ENCODE data around the gene XPC.
A peak's percentile ranks its signal among the peaks of the same experiment; 100 is the strongest.
"Not testable (repeated sequence)": the region's sequence is repeated elsewhere in the genome, so short reads cannot be mapped to it uniquely, and the experiment has no call there.

Gene XPC

DNA sequence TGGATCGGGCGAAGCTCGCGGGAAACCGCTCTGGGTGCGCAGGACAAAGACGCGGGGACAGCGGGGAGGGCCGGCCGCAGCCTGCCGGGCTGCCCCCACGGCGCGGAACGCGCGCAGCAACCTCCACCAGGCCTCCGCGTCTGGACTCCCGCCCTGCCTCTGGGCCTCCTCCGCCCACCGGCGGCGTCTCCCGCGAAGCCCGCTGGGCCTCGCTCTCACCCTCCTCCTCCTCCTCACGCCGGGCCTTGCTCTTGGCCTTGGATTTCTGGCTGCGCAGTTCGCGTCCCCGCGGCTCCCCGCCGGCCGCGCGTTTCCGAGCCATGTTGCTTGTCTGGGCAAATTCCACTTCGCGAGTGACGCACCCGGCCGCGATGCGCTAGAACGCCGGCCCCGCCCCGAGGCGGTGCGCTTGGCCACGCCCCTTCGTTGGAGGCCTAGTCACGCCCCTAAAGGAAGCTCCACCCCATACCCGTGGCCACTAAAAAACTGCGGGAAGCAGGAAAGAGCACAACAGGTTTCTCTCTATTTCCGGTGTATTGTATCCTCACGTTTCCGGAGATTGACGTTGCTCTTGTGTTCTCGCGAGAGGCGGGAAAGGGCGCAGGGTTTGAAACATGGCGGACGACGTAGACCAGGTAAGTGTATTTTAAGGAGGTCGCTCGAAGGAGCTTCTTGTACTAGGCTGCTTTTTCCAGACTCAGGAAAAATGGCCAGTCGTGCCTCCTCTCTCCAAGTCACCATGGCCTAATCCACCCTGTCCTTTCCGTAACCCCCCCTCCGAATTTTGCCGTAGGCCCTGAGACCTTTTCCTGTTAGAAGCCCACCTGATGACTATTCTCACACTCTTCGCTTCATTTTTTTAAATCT, at the start of gene XPC, which contains the start of gene LSM3:
XPC (minus strand) TSS at position 355 of the 867 bp plus-strand sequence; CDS start at position 322, 33 bp downstream.
LSM3 (plus strand) TSS at position 571 of the 867 bp plus-strand sequence; CDS start at position 615, 44 bp downstream.
- intact Hi-C loops (cut with DNase I) = loop anchor here (1.0 kb wide), 1 partner anchor 53 kb away; the partner anchor contains the start of gene TMEM43
- DNase-seq = peak; percentile 96 to 100 (median 97)

DNA sequence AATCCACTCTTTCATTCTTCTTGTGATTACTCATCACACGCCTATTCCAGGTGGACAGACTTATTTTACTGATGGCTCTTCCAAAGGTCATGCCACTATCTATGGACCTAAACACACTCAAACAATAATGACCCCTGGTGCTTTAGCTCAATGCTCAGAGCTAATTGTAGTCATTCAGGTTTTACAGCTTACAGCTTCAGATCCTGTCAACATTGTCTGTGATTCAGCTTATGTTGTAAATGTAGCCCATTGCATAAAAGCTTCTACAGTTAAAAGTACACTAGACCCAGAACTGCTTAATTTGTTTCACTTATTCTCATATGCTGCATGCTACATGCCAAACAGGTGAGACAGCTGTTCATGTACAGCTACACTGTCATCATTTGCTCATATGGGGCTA, 49.5 kb upstream of the XPC start:
- no peak for DNase-seq
- intact Hi-C loops (cut with DNase I) = no loop called here

DNA sequence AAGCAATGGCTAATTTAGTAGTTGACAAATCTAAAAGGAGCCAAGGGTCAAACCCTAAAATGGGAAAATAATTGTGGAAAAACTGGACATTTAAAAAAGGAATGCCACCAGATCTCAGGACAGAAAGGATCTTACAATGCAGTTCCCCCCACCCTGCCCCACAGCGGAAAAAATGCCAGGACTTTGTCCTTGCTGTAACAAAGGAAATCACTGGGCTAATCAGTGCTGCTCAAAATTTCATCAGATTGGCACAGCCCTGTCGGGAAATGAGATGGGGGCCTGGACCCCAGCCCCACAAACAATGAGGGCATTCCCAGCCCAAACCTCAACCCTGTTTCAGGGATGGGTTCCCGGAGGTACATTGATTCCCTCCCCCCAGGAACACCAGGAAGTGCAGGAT, 48.0 kb upstream of the XPC start:
- intact Hi-C loops (cut with DNase I); DNase-seq: not testable (repeated sequence)

DNA sequence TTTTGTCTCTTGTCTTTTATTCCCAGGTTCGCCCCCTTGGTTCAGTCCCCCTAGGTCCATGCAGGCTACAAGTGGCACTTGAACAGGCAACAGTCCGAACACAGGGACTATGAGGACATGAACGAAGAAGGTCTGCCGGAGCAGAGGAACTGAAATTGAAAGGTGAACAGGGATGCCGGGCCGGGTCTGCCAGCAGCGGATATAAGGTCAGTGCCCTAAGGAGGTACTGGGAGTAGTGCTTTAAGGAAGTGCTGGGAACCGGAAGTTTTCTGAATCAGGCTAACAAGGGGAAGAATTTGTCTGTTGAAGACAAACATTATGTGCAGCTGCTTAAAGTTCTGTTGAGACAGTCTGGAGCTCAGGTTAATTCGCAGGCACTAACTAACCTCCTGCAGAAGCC, 47.0 kb upstream of the XPC start:
- intact Hi-C loops (cut with DNase I) = no loop called here
- DNase-seq = no peak

DNA sequence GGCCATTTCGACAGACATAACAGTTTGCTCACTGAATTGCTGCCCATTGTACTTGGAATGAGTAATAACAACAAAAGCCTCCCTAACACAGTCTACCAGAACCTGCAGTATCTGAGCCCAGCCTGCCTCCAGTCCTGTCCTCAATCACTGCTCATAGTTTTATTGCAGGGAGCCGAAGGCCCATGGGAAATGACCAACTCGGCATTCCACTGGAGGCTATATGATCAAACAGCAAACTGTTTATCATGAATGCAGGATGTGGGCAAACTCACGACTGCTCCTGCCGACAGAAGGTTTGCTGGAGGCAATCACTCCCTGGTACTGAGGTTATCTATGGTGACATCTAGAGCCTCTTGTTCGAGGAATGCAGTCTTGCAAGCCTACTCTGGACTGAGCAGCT, 46.5 kb upstream of the XPC start:
- no peak for DNase-seq
- intact Hi-C loops (cut with DNase I) = no loop called here

DNA sequence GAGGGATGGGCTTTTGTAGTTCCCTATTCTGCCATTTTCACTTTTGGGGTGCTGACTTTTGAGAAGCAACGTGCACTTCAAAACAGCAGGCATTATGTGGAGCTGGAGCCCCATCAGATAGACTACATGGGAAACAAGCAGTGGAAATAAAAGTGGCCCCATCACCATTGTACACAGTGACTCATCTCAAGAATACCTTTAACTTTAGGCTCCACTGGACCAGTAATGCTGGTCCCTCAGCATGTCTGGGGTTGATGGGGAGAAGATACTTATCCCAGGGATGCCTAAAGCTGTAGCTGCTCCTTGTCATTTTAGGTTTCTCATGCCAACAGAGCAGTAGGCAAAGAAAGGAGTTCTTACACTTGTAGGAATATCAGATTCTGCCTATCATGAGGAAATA, 45.2 kb upstream of the XPC start:
- intact Hi-C loops (cut with DNase I) = no loop called here
- DNase-seq = no peak

DNA sequence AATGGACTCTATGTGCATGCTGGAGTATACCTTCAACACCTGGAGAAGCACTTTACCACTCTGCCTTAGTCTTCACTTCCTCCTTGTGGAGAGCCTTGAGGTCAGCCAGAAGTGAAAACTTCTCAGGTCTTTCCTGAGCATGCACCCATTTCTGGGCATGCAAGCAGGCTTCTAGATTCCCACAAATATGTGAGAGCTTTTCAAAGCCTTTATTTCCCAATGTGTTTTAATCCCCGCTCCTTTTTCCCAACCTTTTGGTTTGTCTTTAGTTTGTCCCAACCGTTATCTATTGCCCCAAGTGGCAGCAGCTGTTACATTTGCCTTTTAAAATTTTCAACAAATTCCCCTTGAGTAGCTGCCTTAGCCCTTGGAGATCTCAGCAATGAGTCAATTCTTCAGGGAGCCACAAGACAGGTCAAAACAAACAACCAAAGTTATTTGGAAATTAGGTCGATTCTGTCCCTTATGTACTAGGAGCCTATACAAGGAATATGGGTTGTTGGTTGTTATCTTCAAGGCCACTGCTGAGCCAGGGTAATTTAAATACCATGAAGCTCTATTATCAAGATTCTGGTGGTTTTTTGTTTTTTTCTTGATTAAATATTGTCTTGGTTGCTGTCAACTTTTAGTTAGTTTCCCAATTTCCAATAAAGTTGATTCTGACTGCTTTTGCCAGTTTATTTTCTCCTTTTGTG, 44.6 kb upstream of the XPC start:
- intact Hi-C loops (cut with DNase I) = no loop called here
- DNase-seq = no peak

DNA sequence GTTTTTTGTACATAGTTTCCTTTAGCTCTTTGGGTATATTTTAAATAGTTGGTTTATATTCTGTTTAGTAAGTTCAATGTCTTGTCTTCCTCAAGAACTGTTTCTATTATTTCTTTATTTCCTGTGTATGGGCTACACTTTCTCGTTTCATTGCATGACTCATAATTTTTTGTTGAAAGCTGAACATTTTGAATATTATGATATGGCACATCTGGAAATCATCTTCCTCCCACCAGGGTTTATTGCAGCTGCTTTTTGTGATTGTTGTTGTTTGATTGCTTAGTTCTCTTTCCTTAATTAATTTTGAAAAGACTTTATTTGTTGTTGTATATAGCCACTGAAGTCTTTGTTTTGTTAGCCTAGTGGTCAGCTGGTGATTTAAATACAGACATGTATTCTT, 44.1 kb upstream of the XPC start:
- no peak for DNase-seq
- intact Hi-C loops (cut with DNase I) = no loop called here

DNA sequence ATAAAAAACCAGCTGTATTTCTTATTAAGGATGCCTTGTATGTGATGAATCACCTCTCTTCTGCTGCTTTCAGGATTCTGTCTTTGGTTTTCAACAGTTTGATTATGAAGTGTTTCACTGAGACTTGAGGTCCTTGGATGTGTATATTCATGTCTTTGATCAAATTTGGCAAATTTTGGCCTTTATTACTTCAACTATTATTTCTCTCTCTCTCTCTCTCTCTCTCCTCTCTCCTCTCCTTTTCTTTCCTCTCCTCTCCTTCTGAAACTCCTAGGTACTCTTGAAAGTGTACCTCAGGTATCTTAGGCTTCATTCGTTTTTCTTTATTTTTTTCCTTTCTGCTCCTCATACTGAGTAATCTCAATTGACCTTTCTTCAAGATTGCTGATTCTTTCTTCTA, 43.5 kb upstream of the XPC start:
- intact Hi-C loops (cut with DNase I) = no loop called here
- no peak for DNase-seq

DNA sequence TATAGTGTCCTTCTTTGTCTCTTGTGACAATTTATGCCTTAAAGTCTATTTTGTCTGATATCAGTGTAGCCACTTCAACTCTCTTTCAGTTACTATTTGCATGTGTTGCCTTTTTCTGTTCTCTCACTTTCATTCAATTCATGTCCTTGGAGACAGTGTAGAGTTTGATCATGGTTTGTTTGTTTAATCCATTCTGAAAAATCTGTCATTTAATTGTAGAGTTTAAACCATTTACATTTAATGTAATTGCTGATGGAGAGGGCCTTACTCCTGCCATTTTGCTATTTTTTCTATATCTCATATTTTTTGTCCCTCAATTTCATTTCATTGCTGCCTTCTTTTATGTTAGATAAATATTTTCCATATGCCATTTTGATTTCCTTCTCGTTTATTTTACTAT, 42.5 kb upstream of the XPC start:
- no peak for DNase-seq
- intact Hi-C loops (cut with DNase I) = no loop called here

DNA sequence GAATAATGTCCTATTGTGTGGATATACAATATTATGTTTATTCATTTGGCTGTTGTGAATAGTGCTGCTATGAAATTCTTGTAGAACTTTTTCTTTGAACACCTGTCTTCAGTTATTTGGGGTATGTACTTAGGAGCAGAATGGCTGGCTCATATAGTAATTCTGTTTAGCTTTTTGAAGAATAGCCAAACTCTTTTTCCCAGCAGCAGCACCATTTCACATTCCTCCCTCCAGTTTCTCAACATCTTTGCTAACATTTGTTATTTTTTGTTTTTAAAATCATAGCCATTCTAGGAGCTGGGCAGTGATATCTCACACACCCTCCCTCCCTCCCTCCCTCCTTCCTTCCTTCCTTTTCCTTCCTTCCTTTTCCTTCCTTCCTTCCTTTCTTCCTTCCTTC, 40.0 kb upstream of the XPC start:
- intact Hi-C loops (cut with DNase I) = no loop called here
- no peak for DNase-seq

DNA sequence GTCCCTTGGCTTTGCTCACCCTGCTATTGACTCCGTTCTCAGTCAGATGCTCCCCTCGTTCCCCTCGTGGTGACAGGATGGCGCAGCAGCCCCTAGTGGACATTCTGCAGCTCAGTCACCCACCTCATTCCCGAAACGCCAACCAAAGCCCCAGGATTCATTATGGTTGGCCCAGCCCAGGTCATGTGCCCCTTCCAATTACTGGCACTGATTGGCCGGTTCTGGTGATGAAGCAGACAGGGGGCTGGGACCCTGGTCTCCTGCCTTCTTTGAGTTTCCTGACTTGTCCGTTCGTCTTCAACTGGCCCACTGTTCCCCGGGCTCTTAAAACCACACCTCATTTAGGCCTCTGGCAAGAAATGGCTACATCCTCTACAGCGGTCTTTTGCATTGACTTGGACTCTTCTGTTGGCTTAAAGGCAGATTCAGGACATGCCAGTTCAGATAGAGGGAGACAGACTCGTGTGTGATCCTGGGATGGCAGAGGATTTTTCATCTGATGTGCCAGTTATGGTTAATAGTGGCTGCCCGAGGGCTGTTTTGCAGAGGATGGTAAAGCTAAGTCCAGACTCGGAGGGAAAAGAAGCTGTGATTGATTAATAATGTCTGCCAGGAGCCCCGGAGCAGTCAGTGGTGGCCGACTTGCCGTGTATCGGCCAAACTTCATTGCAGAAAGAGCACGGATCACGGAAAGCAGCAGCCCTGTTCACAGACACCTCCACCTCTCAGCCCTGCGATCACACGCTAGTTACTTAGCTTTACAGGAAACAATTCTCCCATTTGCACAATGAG, 38.1 kb upstream of the XPC start:
- DNase-seq = peak in 8 of 10 donors; percentile 30 to 91 (median 65)
- intact Hi-C loops (cut with DNase I) = no loop called here

DNA sequence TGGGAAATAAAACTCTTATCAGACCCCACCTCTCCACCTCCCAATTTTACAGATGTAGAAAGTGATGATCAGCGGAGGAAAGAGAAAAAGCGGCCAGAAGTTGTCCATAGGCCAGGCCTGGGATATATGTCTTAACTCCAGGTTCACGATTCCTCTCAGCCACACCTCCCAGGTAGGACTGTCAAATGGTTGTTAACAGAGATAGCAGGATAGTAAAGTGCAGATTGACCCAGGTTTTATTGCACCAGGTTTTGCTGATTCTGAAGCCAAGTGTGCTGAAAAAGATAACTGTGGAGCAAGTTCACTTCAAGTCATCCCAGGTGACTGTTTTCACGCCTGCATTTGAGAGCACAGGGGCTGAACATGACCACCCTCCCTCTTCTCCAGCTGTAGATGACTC, 36.4 kb upstream of the XPC start:
- intact Hi-C loops (cut with DNase I) = no loop called here
- DNase-seq = no peak

DNA sequence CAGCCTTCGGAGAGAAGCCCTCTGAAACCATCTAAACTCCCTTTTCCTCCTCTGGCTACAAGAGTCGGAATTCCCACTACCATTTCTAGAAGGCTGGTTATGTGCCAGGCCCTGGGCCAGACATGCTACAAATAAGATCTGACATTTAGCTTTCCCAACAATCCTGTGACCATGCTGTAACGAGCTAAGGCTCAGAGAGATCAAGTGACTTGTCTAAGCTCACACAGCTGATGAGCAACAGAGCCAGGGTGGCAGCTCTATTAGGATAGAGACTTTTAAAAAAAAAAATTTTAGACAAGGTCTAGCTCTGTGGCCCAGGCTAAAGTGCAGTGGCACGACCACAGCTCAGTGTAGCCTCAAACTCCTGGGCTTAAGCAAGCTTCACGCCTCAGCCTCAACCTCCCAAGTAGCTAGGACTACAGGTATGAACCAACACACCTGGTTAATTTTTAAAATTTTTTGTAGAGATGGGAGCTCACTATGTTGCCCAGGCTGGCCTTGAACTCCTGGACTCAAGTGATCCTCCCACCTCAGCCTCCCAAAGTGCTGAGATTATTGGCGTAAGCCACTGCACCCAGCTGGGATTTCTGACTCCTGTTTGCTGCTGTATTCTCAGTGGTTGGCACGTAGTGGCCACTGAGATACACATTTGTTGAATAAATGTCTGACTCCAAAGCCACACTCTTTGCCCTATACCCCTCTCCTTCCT, 34.8 kb upstream of the XPC start:
- intact Hi-C loops (cut with DNase I) = no loop called here

DNA sequence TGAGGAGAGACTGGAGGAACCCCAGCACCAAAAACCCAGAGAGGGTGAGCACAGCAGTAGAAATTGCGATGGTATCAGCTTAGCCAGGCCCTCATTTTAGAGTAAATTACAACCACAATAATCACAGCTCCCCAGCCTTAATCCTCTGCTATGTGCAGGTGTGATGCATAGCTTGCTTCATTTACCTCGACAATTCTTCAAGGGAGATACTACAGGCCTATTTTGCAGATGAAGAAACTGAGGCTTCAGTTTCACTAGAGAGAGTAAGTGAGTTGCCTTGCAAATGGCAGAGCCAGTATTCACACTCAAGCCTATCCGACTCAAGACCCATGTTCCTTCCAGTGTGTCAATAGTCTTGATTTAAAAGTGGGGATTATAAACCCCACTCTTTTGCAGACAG, 33.6 kb upstream of the XPC start:
- intact Hi-C loops (cut with DNase I) = no loop called here
- no peak for DNase-seq

More for the DNA sequence above, 34.8 kb upstream of the XPC start:
- no peak for DNase-seq

DNA sequence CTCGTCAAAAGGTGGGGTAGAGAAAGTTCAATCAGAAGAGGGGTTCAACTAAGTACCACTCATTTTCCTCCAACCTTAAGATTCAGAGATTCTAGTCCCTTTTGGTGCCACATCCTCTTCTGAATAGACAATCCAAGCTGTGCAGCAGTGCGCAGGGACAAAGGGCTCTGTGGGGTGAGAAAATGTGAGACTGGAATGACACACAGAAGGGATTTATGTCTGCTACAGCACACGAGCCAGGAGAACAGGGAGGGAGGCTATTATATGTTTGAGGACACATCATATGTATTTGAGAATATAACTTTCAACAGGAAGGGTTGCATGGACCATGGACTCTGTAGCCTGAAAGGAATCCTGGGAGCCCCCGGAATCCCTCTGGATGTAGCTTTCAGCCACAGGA, 33.2 kb upstream of the XPC start:
- intact Hi-C loops (cut with DNase I) = no loop called here

DNA sequence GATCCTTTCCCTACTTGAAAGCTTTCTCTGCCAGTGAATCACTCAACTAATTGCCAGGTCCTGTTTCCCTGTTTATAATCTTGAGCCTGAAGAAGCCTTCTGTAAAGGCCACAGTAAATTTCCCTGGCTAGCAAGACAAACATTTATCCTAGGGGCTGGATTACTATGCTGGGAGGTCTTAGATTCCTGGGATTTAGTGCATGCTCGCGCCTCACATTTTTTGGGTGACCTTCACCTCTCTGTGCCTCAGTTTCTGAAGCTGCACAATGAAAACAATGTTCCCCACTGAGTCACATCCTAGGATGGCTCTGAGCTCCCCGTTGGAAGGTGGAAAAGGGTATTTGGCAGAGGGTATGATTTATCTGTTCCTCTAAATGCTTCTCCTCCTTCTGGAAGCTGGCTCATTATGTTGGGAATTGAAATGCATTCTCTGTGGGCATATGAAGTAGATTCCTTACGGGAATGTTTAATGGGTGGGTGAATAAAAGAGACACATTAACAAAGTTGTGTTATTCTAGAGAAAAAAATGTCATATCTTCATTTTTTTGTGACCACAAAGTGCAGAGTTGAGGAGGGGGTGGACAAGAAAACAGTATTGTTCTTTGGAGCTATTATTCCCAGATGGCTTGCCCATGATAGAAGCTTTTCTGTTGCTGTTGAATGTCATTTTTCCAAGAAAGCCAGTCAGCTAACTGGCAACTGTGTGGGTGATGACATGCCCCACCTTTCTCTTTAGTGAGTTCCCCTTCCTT, 32.6 kb upstream of the XPC start:
- no peak for DNase-seq
- intact Hi-C loops (cut with DNase I) = no loop called here

More for the DNA sequence above, 33.2 kb upstream of the XPC start:
- DNase-seq = no peak

DNA sequence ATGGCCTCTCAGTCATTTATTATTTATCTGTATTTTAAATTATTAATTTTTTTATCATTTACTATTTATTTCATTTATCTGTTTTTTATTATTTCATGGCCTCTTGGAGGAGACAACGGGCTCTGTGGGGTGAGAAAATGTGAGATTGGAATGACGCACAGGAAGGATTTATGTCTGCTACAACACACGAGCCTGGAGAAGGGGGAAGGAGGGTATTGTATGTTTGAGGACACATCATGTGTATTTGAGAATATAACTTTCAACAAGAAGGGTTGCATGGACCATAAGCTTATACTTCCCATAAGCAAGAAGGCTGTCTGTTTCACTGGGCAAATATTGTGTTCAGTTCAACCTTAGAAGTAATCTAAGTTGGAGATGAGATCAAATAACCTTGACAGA, 31.9 kb upstream of the XPC start:
- no peak for DNase-seq
- intact Hi-C loops (cut with DNase I) = no loop called here

DNA sequence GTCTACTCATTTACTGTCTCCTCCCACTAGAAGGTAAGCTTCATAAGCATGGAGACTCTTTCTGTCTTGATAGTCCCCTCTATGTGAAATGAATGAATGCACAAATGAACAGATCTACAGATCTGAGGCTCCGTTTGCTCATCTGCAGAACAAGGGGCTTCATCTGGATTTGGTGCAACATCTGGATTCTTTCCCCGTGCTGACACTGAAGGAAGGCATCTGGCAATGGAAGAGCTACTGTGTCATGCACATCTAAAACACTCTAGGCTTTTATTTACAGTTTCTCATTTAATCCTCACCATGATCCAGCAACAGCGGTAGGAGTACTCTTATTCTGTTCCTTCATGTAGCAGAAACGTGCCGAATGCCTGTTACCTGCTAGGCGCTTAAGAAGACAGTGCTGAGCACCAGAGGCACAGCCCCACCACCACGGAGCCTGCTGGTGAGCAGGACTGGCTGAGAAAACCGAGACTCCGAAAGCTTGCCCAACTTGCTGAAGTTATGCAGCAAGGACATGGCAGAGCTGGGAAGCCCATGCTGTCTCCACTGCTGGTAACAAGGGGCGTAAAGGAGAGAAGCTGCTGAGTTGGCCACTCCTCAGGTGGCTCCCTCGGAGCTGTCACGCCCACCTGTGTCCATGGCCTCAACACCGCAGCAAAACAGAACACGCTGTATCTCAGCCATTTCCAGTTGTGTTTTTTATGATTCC, 31.3 kb upstream of the XPC start:
- intact Hi-C loops (cut with DNase I) = loop anchor here (10.0 kb wide), 1 partner anchor 715 kb away; no protein-coding TSS in a partner anchor

More for the DNA sequence above, 31.3 kb upstream of the XPC start:
- DNase-seq = no peak

Measured in posterior cingulate gyrus (tissue), 11 donors.